HG03039 (cell line): ENCODE data around the gene BTBD16.
A peak's percentile ranks its signal among the peaks of the same experiment; 100 is the strongest.

Experiments used
- ATAC-seq: cut with Tn5 transposase; IDR thresholded peaks from one replicate; pipeline ENCODE4 v1.9.1; 2021; ENCODE audit warnings: mild to moderate bottlenecking, moderate library complexity; ENCODE audit not compliant: unreplicated experiment

BTBD16 gene

GRCh38 chr10:122362621-122363020 lies 91.5 kb downstream of the BTBD16 start:
- no peak for ATAC-seq

- no peak for ATAC-seq
These were observed 92.2 kb downstream of the BTBD16 start for GRCh38 chr10:122363311-122363710.

- no peak for ATAC-seq
These were observed 92.8 kb downstream of the BTBD16 start for GRCh38 chr10:122363722-122364463.

- ATAC-seq, result no peak
These were observed 97.6 kb downstream of the BTBD16 start for GRCh38 chr10:122368502-122369254.

DNA sequence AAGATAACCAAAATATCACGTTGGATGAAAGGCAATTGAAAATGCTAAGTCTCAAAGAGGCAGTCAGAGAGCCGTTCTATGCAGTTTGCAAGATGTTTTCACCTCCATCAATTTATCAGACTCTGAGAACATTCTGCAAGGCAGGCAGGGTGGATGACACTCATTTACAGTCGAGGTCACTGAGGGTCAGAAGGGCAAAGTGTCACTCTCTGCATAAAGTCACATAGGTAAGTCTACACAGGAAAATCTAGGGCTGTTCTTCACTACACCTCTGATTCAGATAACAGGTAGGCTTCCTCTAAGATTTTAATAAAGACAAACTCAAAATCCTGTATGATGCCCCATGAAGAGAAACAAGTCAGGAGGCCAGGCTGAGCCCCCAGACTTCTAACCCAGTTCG lies 102.0 kb downstream of the BTBD16 start:
- ATAC-seq, result no peak

DNA sequence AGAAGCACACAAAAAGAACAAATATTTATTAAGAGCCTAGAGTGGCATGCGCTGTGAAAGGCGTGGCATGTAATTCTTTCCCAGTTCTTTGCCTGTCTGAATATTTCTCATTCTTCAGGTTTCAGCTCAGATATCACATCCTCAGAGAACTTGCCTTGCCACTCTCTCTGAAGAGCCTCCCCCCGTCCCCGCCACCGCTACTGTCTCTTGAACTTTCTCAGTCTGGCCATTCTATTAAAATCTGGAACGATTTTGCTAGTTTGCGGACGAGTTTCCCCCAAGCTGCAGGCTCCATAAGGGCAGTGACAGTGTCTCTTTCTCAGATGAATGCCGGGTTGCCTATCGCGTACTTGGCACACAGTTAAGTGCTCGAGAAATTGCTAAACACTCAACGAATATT lies 102.6 kb downstream of the BTBD16 start:
- no peak for ATAC-seq

GRCh38 chr10:122374237-122374858 lies 103.3 kb downstream of the BTBD16 start, which contains the start of gene PLEKHA1:
Gene PLEKHA1 (plus strand): TSS chr10:122374708. CDS start chr10:122393201, 18,493 bp downstream.
- ATAC-seq, result peak; percentile 94

DNA sequence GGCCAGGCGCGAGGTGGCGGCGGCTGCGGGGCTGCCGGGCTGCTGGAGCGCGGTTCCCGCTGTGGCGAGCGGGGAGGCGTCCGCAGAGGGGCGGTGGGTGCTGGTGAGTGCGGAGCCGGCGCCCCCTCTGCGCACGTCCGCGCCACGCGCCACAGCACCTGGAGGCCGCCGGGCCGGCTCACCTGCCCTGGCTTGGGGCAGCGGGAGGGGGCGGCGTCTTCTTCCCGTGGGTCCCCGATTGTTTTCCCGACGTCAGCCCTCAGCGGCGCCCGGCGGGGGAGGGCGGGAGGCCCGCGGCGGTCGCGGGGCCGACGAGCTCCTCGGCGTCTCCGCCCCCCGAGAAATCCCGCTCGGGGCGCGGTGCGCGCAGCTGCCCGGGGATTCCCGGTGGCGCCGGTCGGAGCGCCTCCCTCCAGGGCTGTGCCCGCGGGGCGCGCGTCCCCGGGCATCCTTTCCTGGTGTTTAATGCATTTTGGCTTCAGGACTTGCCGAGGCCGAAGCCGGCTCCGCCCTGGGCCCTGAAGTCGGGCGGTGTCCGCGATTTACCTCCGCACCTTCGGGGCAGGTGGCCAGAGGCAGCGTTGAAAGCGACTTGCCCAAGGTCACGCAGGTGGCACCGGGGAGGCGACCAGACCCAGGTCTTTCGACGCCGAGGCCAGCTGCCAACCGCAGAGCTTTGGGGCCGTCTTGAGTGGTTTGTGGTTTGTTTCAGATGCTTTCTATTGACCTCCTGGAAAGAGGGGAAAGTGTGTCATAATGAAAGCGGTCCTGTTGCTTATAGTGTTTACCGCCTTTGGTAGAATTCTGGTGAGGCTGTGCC lies 104.0 kb downstream of the BTBD16 start:
- peak; percentile 52 for ATAC-seq

DNA sequence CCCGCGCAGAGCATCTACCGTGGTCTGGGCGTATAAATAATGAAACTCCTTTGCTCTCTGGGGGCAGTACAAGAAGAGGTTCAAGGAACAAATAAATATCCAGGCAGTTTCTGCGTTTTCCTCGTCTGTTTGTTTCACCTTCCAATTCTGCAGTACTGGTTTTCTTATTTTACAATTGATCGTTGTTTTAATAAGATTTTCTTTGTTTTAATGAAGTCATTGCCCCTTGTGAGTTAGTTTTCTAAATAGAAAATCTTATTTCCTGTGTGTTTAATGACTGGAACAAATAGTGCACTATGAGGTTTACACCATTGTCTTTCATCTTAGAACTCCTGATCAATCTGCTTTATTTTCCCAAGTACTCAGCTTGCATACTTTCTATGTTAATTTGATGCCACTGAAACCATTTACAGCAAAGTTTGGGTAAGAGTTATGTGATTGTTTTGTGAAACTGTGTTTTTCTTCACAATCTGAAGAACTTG lies 104.6 kb downstream of the BTBD16 start:
- ATAC-seq, result no peak

DNA sequence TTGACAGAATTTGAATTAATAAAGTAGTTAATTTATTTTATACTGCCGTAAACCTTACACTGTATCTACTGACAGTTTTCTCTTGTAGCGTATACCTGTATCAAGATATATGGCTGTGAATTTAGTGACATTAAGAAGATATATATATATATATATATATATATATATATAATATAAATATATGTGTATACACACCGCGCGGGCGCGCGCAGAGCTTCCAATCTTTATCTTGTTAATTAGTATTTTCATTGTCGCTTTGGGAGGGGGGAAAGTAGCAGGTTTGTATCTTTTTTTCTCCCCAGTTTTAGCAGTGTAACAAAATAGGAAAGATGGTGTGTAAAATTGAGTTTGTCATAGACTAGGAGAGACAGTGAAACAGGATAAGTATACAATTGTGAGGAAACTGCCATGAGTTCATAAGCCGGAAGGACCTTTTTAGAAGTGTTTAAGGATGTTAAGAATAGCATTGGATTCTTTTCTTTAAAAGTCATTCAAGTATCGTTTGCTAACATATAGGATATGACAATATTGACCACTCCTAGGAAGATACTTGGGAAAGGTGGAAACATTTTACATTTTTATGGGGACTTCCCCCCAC lies 105.4 kb downstream of the BTBD16 start:
- no peak for ATAC-seq

DNA sequence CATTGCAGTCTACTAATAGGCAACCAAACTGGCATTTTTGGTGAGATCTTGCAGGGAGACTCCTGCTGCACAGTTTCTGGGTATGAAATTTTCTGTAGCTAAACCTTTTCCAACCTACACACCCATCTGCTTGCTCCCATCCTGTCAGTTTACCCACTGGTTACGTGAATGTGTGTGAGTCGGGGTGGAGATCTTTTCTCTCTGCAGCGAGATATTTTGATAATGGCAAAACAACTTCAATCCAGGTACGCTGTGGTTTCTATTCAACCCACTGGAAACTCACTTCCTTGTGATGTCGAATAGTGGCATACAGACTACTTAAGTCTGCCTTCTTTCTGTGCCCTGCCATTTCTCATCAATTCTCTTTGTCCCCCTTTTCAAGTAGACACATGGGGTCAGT lies 107.9 kb downstream of the BTBD16 start:
- no peak for ATAC-seq

- ATAC-seq, result no peak
These were observed 108.4 kb downstream of the BTBD16 start for GRCh38 chr10:122379537-122379936.

- no peak for ATAC-seq
These were observed 109.6 kb downstream of the BTBD16 start for GRCh38 chr10:122380703-122381102.

DNA sequence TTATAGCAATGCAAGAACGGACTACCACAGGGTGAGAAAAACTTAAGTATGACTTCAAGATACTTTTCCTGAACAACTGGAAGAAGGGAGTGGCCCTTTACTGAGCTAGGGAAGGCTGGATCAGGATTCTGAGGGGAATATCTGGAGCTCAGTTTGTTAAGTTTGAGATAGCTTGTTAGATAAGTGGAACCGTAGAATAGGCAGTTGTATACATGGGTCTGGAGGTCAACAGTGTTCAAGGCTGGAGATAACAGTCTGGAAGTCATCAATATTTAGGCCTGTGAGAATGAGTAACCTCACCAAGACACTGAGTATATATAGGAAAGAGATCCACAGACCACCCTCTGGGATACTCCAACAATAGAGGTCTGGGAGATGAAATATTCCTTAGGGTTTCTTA lies 110.6 kb downstream of the BTBD16 start:
- ATAC-seq, result no peak

GRCh38 chr10:122386514-122386913 lies 115.4 kb downstream of the BTBD16 start:
- no peak for ATAC-seq

GRCh38 chr10:122387572-122387971 lies 116.5 kb downstream of the BTBD16 start:
- no peak for ATAC-seq
